Esophagus squamous epithelium (tissue), 5 donors: ENCODE results near the gene PARD3. TPM values are rescaled to one million over a fixed set of nuclear protein-coding genes. Genes with fewer than 3 reads are reported as not detected.

ENCODE experiments used
- DNase-seq: peaks from one replicate; lab custom pipeline; 2025; lab: John Stamatoyannopoulos, UW
- H3K27ac ChIP-seq, 4 donors: fragments of 200-600 bp; sonication (generic); one replicate each; pipeline ENCODE4 v1.5.1; 2016 to 2019; ENCODE audit warnings: mild to moderate bottlenecking in 1 of 4
- H3K27me3 ChIP-seq, 4 donors: fragments of 200-600 bp; sonication (generic); 1 replicate in 3 of 4; 2 replicates in 1 of 4; pipeline versions ENCODE4 v1.5.1 to v1.6.0; 2017 to 2021; ENCODE audit warnings: antibody characterized with exemption in 1 of 4
- H3K36me3 ChIP-seq, 3 donors: fragments of 200-600 bp; sonication (generic); one replicate each; pipeline ENCODE4 v1.5.1; 2016 to 2019
- H3K4me1 ChIP-seq, 3 donors: fragments of 200-600 bp; sonication (generic); one replicate each; pipeline ENCODE4 v1.5.1; 2017 to 2019
- H3K4me3 ChIP-seq, 4 donors: fragments of 200-600 bp; sonication (generic); 1 replicate in 3 of 4; 2 replicates in 1 of 4; pipeline ENCODE4 v1.5.1; 2016 to 2019; ENCODE audit warnings: mild to moderate bottlenecking in 2 of 4, moderate library complexity in 1 of 4
- H3K9me3 ChIP-seq, 3 donors: fragments of 200-600 bp; sonication (generic); one replicate each; pipeline ENCODE4 v1.5.1; 2016 to 2019
- CTCF ChIP-seq, 6 experiments: fragments of 450-650 bp in 4 of 6; fragments of 200-600 bp in 2 of 6; sonication (generic) in 2 of 6; IDR thresholded peaks; one replicate each; pipeline ENCODE4 v1.5.1; 2016 to 2019; ENCODE audit warnings: antibody characterized with exemption in 6 of 6, mild to moderate bottlenecking in 4 of 6, moderate library complexity in 4 of 6
- POLR2A ChIP-seq, 4 donors: fragments of 450-650 bp; IDR thresholded peaks; one replicate each; pipeline ENCODE4 v1.6.1; 2017; ENCODE audit warnings: antibody characterized with exemption in 4 of 4, mild to moderate bottlenecking in 4 of 4, moderate library complexity in 3 of 4
- WGBS, 2 donors: methylation state at CpG; one replicate each; pipeline ENCODE4 v1.1.5; 2018; 5-methylcytosine and 5-hydroxymethylcytosine counted together
- intact Hi-C: fragments of 100-400 bp; cut with DNase I; formaldehyde crosslinking; loops from one replicate; pipeline ENCODE4 v1.15.0; 2022
- total RNA-seq, 4 donors: library from RNA; depleted of rRNA; stranded (reverse); fragments of >200 nt; gene quantifications; one replicate each; pipeline ENCODE4 v1.1.0, GENCODE V29; 2016
- donor health status: DM: yes; HTN: yes; CAD: no.

PARD3 gene
- total RNA-seq, 4 donors from 2014 or later, result 57.3 to 114 (median 81.7) TPM

GRCh38 chr10:34116220-34116641 is 698.9 kb downstream of the PARD3 start:
- 51 to 77% methylated on average over 6 of the region's 6 CpGs for WGBS, 2 donors
- no peaks in the 10 kb centered on the region for H3K9me3 ChIP-seq
- H3K27me3 ChIP-seq, result no peaks in the 10 kb centered on the region
- peaks cover 0 to 17% (median 4%) of the 10 kb centered on the region in 3 donors for H3K4me1 ChIP-seq
- H3K4me3 ChIP-seq, result peak overlapping the region in 1 of 4 donors; percentile 28
- DNase-seq, result no peak
- peaks cover 0 to 34% (median 0%) of the 10 kb centered on the region in 3 donors for H3K36me3 ChIP-seq
- TF ChIP-seq POLR2A (IDR thresholded peaks at IDR 0.05) (no peak), CTCF (IDR thresholded peaks at IDR 0.05) (no peak)
- no peak overlapping the region for H3K27ac ChIP-seq
- intact Hi-C loops, result no loop called here

- TF ChIP-seq CTCF (IDR thresholded peaks at IDR 0.05) (no peak), POLR2A (IDR thresholded peaks at IDR 0.05) (no peak)
These were observed 700.2 kb downstream of the PARD3 start for GRCh38 chr10:34114914-34115313.

GRCh38 chr10:34113504-34114225 is 701.4 kb downstream of the PARD3 start:
- 69 to 77% methylated on average over 6 of the region's 6 CpGs for WGBS, 2 donors
- no peak for DNase-seq
- Histone ChIP-seq H3K4me1 (peaks cover 0 to 17% (median 4%) of the 10 kb centered on the region in 3 donors), H3K27ac (no peak overlapping the region), H3K4me3 (no peak overlapping the region), H3K36me3 (peaks cover 0 to 41% (median 0%) of the 10 kb centered on the region in 3 donors), H3K9me3 (no peaks in the 10 kb centered on the region), H3K27me3 (no peaks in the 10 kb centered on the region)
- TF ChIP-seq CTCF (IDR thresholded peaks at IDR 0.05) (no peak), POLR2A (IDR thresholded peaks at IDR 0.05) (no peak)
- intact Hi-C loops, result no loop called here

More at GRCh38 chr10:34114914-34115313, 700.2 kb downstream of the PARD3 start:
- no peak overlapping the region for H3K27ac ChIP-seq
- intact Hi-C loops, result no loop called here
- H3K4me3 ChIP-seq, result no peak overlapping the region
- no peaks in the 10 kb centered on the region for H3K27me3 ChIP-seq
- H3K9me3 ChIP-seq, result no peaks in the 10 kb centered on the region
- WGBS, 2 donors, result 86 to 90% methylated on average over 10 of the region's 10 CpGs
- DNase-seq, result no peak
- H3K4me1 ChIP-seq, result peaks cover 0 to 17% (median 4%) of the 10 kb centered on the region in 3 donors
- peaks cover 0 to 48% (median 0%) of the 10 kb centered on the region in 3 donors for H3K36me3 ChIP-seq

GRCh38 chr10:34112171-34112782 is 702.8 kb downstream of the PARD3 start:
- H3K27ac ChIP-seq, result no peak overlapping the region
- H3K9me3 ChIP-seq, result no peaks in the 10 kb centered on the region
- WGBS, 2 donors, result 77 to 82% methylated on average over 6 of the region's 6 CpGs
- H3K27me3 ChIP-seq, result no peaks in the 10 kb centered on the region
- peaks cover 0 to 16% (median 4%) of the 10 kb centered on the region in 3 donors for H3K4me1 ChIP-seq
- TF ChIP-seq CTCF (IDR thresholded peaks at IDR 0.05) (no peak), POLR2A (IDR thresholded peaks at IDR 0.05) (no peak)
- intact Hi-C loops, result no loop called here
- H3K4me3 ChIP-seq, result no peak overlapping the region
- DNase-seq, result no peak
- H3K36me3 ChIP-seq, result peaks cover 0 to 27% (median 0%) of the 10 kb centered on the region in 3 donors

- Histone ChIP-seq H3K27me3 (no peaks in the 10 kb centered on the region), H3K9me3 (no peaks in the 10 kb centered on the region), H3K4me1 (peaks cover 0 to 8% (median 0%) of the 10 kb centered on the region in 3 donors), H3K36me3 (peaks cover 0 to 21% (median 0%) of the 10 kb centered on the region in 3 donors), H3K4me3 (no peak overlapping the region), H3K27ac (no peak overlapping the region)
- DNase-seq, result no peak
- 83 to 96% methylated on average over 4 to 7 of the region's 10 CpGs for WGBS, 2 donors
- intact Hi-C loops, result no loop called here
- TF ChIP-seq POLR2A (IDR thresholded peaks at IDR 0.05) (no peak), CTCF (IDR thresholded peaks at IDR 0.05) (no peak)
These were observed 703.9 kb downstream of the PARD3 start for GRCh38 chr10:34111179-34111578.
